GM12874 (cell line): Measurements from ENCODE around the gene CCDC83.

Source experiments
- TF ChIP-seq, protein P1 (sequence below): IDR thresholded peaks from 2 replicates; pipeline ENCODE4 v1.5.1; 2011; ENCODE audit warnings: low read depth, mild to moderate bottlenecking, control low read depth, low read length, moderate library complexity; ENCODE audit not compliant: insufficient read depth

Gene CCDC83

DNA sequence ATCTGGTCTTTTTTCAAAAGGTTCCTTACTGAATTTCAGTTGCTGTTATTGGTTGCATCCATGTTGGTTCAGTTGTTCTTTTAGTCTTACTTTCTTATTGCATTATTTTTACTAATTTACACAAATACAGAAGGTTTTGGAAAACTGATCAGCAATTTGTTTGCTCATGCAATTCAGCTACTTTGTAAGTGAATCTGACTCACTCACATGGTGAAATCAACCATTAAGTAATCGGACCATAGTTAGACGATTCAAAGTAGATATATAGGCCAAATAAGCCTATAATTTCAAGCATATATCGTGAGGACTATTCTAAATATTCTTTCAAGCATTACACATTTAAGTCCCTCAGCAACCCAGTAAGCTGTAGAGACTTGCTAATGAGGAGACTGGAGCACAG lies 41.7 kb downstream of the CCDC83 start:
- TF ChIP-seq, protein P1, sequence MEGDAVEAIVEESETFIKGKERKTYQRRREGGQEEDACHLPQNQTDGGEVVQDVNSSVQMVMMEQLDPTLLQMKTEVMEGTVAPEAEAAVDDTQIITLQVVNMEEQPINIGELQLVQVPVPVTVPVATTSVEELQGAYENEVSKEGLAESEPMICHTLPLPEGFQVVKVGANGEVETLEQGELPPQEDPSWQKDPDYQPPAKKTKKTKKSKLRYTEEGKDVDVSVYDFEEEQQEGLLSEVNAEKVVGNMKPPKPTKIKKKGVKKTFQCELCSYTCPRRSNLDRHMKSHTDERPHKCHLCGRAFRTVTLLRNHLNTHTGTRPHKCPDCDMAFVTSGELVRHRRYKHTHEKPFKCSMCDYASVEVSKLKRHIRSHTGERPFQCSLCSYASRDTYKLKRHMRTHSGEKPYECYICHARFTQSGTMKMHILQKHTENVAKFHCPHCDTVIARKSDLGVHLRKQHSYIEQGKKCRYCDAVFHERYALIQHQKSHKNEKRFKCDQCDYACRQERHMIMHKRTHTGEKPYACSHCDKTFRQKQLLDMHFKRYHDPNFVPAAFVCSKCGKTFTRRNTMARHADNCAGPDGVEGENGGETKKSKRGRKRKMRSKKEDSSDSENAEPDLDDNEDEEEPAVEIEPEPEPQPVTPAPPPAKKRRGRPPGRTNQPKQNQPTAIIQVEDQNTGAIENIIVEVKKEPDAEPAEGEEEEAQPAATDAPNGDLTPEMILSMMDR, result no peak

DNA sequence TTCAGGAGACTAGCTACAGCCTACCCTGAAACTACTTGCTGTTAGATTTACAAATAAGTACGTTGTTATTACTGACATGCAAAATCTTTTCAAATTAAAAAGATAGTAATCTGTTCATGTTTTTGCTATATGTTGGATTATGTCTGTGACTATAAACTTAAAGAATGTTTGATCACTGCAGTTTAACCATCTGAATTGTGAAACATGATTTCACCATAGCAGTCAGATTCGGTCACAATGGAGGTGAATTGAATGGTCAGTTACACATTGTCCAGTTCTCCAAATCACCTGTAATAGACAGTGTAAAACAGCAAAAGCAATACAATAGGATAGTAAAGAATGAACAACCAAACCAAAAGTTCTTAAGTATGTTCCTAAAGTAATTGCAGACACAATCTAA lies 43.3 kb downstream of the CCDC83 start:
- TF ChIP-seq, protein P1, result no peak

GRCh38 chr11:85902353-85902752 lies 47.2 kb downstream of the CCDC83 start:
- TF ChIP-seq, protein P1, result no peak

GRCh38 chr11:85903406-85903805 lies 48.2 kb downstream of the CCDC83 start:
- TF ChIP-seq, protein P1, result no peak

GRCh38 chr11:85903811-85904210 lies 48.6 kb downstream of the CCDC83 start:
- TF ChIP-seq, protein P1, result no peak

- TF ChIP-seq, protein P1, result no peak
Measured at GRCh38 chr11:85912414-85912813, 57.2 kb downstream of the CCDC83 start.

- TF ChIP-seq, protein P1, result no peak
Measured at GRCh38 chr11:85913513-85913912, 58.3 kb downstream of the CCDC83 start.

- TF ChIP-seq, protein P1, result no peak
Measured at GRCh38 chr11:85914425-85914824, 59.2 kb downstream of the CCDC83 start.
